Activated naive CD4-positive, alpha-beta T cell treated with anti-CD3 and anti-CD28 coated beads for 36 hours (primary cell): ENCODE data around the gene ERC2. TPM values are rescaled to one million over a fixed set of nuclear protein-coding genes. Genes with fewer than 3 reads are reported as not detected.

Experiments
- CTCF ChIA-PET: fragments of 350-600 bp; sonication (Branson Sonifier 250); formaldehyde crosslinking; loops from one replicate; lab custom pipeline; 2021; ENCODE audit warnings: antibody characterized with exemption; lab: Charles Lee
- DNase-seq: peaks from one replicate; pipeline ENCODE4 v3.0.0-alpha.2; 2020
- H3K27ac Mint-ChIP-seq: one replicate; pipeline ENCODE4 v1.8.0; 2021; ENCODE audit warnings: mild to moderate bottlenecking, mixed read lengths
- H3K27me3 Mint-ChIP-seq: one replicate; pipeline ENCODE4 v1.8.0; 2021; ENCODE audit warnings: low read depth, mixed read lengths
- H3K36me3 Mint-ChIP-seq: one replicate; pipeline ENCODE4 v1.8.0; 2021; ENCODE audit warnings: low read depth, mixed read lengths
- H3K4me1 Mint-ChIP-seq: one replicate; pipeline ENCODE4 v1.8.0; 2021; ENCODE audit warnings: low read depth, mixed read lengths
- H3K4me3 Mint-ChIP-seq: one replicate; pipeline ENCODE4 v1.8.0; 2021; ENCODE audit warnings: mild to moderate bottlenecking, moderate library complexity, mixed read lengths
- H3K9me3 Mint-ChIP-seq: one replicate; pipeline ENCODE4 v1.8.0; 2021; ENCODE audit warnings: mixed read lengths
- intact Hi-C: fragments of 100-400 bp; cut with micrococcal nuclease; formaldehyde crosslinking; loops from one replicate; pipeline ENCODE4 v1.15.1; 2023
- total RNA-seq, 2 experiments: library from RNA; stranded (reverse); gene quantifications; one replicate each; pipeline ENCODE4 v1.2.3, GENCODE V29; 2021

The ERC2 gene
- total RNA-seq, 2 experiments from 2014 or later = 0.12 TPM; not detected in 1

GRCh38 chr3:55648591-55649318 is 819.5 kb downstream of the ERC2 start:
- intact Hi-C loops = no loop called here
- no peaks in the 10 kb centered on the region for H3K27me3 Mint-ChIP-seq
- no peak overlapping the region for H3K27ac Mint-ChIP-seq
- no peak overlapping the region for H3K4me3 Mint-ChIP-seq
- H3K4me1 Mint-ChIP-seq = no peaks in the 10 kb centered on the region
- no peaks in the 10 kb centered on the region for H3K36me3 Mint-ChIP-seq
- DNase-seq = no peak
- H3K9me3 Mint-ChIP-seq = no peaks in the 10 kb centered on the region
- CTCF ChIA-PET = no interaction called here

GRCh38 chr3:55647670-55648069 is 820.6 kb downstream of the ERC2 start:
- Mint-ChIP-seq H3K36me3 (no peaks in the 10 kb centered on the region), H3K4me1 (no peaks in the 10 kb centered on the region), H3K9me3 (no peaks in the 10 kb centered on the region), H3K4me3 (no peak overlapping the region), H3K27me3 (no peaks in the 10 kb centered on the region), H3K27ac (no peak overlapping the region)
- CTCF ChIA-PET = interaction anchor here (0.5 kb wide), 1 partner anchor 106 kb away, joined by 3 read pairs; no protein-coding TSS in a partner anchor
- intact Hi-C loops = no loop called here
- no peak for DNase-seq

GRCh38 chr3:55647063-55647462 is 821.2 kb downstream of the ERC2 start:
- DNase-seq = no peak
- Mint-ChIP-seq H3K4me3 (no peak overlapping the region), H3K27me3 (no peaks in the 10 kb centered on the region), H3K9me3 (no peaks in the 10 kb centered on the region), H3K36me3 (no peaks in the 10 kb centered on the region), H3K4me1 (no peaks in the 10 kb centered on the region), H3K27ac (no peak overlapping the region)
- intact Hi-C loops = no loop called here
- CTCF ChIA-PET = no interaction called here

GRCh38 chr3:55646121-55646520 is 822.1 kb downstream of the ERC2 start:
- Mint-ChIP-seq H3K27me3 (no peaks in the 10 kb centered on the region), H3K27ac (no peak overlapping the region), H3K4me3 (no peak overlapping the region), H3K4me1 (no peaks in the 10 kb centered on the region), H3K36me3 (no peaks in the 10 kb centered on the region), H3K9me3 (no peaks in the 10 kb centered on the region)
- intact Hi-C loops = no loop called here
- no peak for DNase-seq
- CTCF ChIA-PET = no interaction called here

- Mint-ChIP-seq H3K4me1 (no peaks in the 10 kb centered on the region), H3K9me3 (no peaks in the 10 kb centered on the region), H3K4me3 (no peak overlapping the region), H3K36me3 (no peaks in the 10 kb centered on the region), H3K27me3 (no peaks in the 10 kb centered on the region), H3K27ac (no peak overlapping the region)
- CTCF ChIA-PET = no interaction called here
- intact Hi-C loops = no loop called here
- DNase-seq = no peak
Observed at GRCh38 chr3:55645422-55645821, 822.8 kb downstream of the ERC2 start.

- Mint-ChIP-seq H3K4me1 (peaks cover 12% of the 10 kb centered on the region), H3K27ac (no peak overlapping the region), H3K27me3 (peaks cover 3% of the 10 kb centered on the region), H3K9me3 (no peaks in the 10 kb centered on the region), H3K4me3 (no peak overlapping the region), H3K36me3 (no peaks in the 10 kb centered on the region)
- intact Hi-C loops = no loop called here
- DNase-seq = no peak
- CTCF ChIA-PET = no interaction called here
Observed at GRCh38 chr3:55643283-55643682, 825.0 kb downstream of the ERC2 start.

- intact Hi-C loops = no loop called here
- CTCF ChIA-PET = no interaction called here
- H3K27ac Mint-ChIP-seq = no peak overlapping the region
- no peak for DNase-seq
- no peaks in the 10 kb centered on the region for H3K9me3 Mint-ChIP-seq
- no peak overlapping the region for H3K4me3 Mint-ChIP-seq
- peaks cover 12% of the 10 kb centered on the region for H3K4me1 Mint-ChIP-seq
- peaks cover 7% of the 10 kb centered on the region for H3K27me3 Mint-ChIP-seq
- H3K36me3 Mint-ChIP-seq = no peaks in the 10 kb centered on the region
Observed at GRCh38 chr3:55641964-55642363, 826.3 kb downstream of the ERC2 start.

- CTCF ChIA-PET = interaction anchor here (0.6 kb wide), 1 partner anchor 979 kb away, joined by 4 read pairs; no protein-coding TSS in a partner anchor
- no peak for DNase-seq
- H3K36me3 Mint-ChIP-seq = no peaks in the 10 kb centered on the region
- H3K4me1 Mint-ChIP-seq = peaks cover 12% of the 10 kb centered on the region
- intact Hi-C loops = no loop called here
- no peak overlapping the region for H3K27ac Mint-ChIP-seq
- H3K4me3 Mint-ChIP-seq = no peak overlapping the region
- H3K27me3 Mint-ChIP-seq = peaks cover 7% of the 10 kb centered on the region
- no peaks in the 10 kb centered on the region for H3K9me3 Mint-ChIP-seq
Observed at GRCh38 chr3:55639896-55640765, 828.1 kb downstream of the ERC2 start.

GRCh38 chr3:55639143-55639542 is 829.1 kb downstream of the ERC2 start:
- intact Hi-C loops = no loop called here
- CTCF ChIA-PET = no interaction called here
- Mint-ChIP-seq H3K9me3 (no peaks in the 10 kb centered on the region), H3K4me3 (no peak overlapping the region), H3K36me3 (no peaks in the 10 kb centered on the region), H3K27ac (no peak overlapping the region), H3K27me3 (peaks cover 7% of the 10 kb centered on the region), H3K4me1 (peaks cover 12% of the 10 kb centered on the region)
- no peak for DNase-seq

- Mint-ChIP-seq H3K27me3 (peaks cover 7% of the 10 kb centered on the region), H3K4me3 (no peak overlapping the region), H3K27ac (no peak overlapping the region), H3K36me3 (no peaks in the 10 kb centered on the region), H3K4me1 (peaks cover 12% of the 10 kb centered on the region), H3K9me3 (no peaks in the 10 kb centered on the region)
- intact Hi-C loops = no loop called here
- no peak for DNase-seq
- CTCF ChIA-PET = no interaction called here
Observed at GRCh38 chr3:55637906-55638638, 830.2 kb downstream of the ERC2 start.

- H3K9me3 Mint-ChIP-seq = no peaks in the 10 kb centered on the region
- intact Hi-C loops = no loop called here
- DNase-seq = no peak
Observed at GRCh38 chr3:55636300-55637195, 831.7 kb downstream of the ERC2 start.

More at GRCh38 chr3:55636300-55637195, 831.7 kb downstream of the ERC2 start:
- CTCF ChIA-PET = no interaction called here
- Mint-ChIP-seq H3K4me3 (no peak overlapping the region), H3K36me3 (no peaks in the 10 kb centered on the region), H3K27ac (no peak overlapping the region), H3K4me1 (peaks cover 12% of the 10 kb centered on the region), H3K27me3 (peaks cover 7% of the 10 kb centered on the region)
